H1 (cell line): ENCODE data around the gene HPCAL4.

ENCODE experiments used
- FOSL1 ChIP-seq: IDR thresholded peaks from 2 replicates; pipeline ENCODE4 v1.6.1; 2011; ENCODE audit warnings: mild to moderate bottlenecking, low read depth, low read length, moderate library complexity; ENCODE audit not compliant: insufficient read depth
- JUND ChIP-seq: IDR thresholded peaks from 2 replicates; pipeline ENCODE4 v1.6.1; 2011; ENCODE audit warnings: mild to moderate bottlenecking, improper control_type of control experiment, low read length
- MAFK ChIP-seq: IDR thresholded peaks from 2 replicates; pipeline ENCODE4 v1.6.1; 2012; ENCODE audit warnings: low read depth, mild to moderate bottlenecking, improper control_type of control experiment, low read length
- PHF8 ChIP-seq: fragments of 200-600 bp; sonication (generic); conservative IDR thresholded peaks from 2 replicates; pipeline ENCODE4 v1.7.1; 2012; ENCODE audit warnings: low read depth, mild to moderate bottlenecking, inconsistent platforms, low read length, moderate library complexity
- POLR2A ChIP-seq, 2 experiments: IDR thresholded peaks; 1 replicate in 1 of 2; 2 replicates in 1 of 2; pipeline ENCODE4 v1.6.1; 2011; ENCODE audit warnings: low read depth in 2 of 2, low read length in 2 of 2, mild to moderate bottlenecking in 2 of 2; ENCODE audit errors: control extremely low read depth in 1 of 2
- RAD21 ChIP-seq, 2 experiments: IDR thresholded peaks in 1 of 2; conservative IDR thresholded peaks in 1 of 2; 2 replicates each; pipeline ENCODE4 v1.6.1; 2011; ENCODE audit warnings: low read depth in 2 of 2, low read length in 2 of 2, improper control_type of control experiment in 1 of 2, inconsistent platforms in 1 of 2, mild to moderate bottlenecking in 1 of 2, moderate library complexity in 1 of 2
- RBBP5 ChIP-seq: IDR thresholded peaks from 2 replicates; pipeline ENCODE4 v1.7.1; 2012; ENCODE audit warnings: low read depth, mild to moderate bottlenecking, inconsistent platforms, low read length, moderate library complexity, borderline replicate concordance
- SP2 ChIP-seq: IDR thresholded peaks from 2 replicates; pipeline ENCODE4 v1.6.1; 2012; ENCODE audit warnings: mild to moderate bottlenecking, low read length, inconsistent platforms
- TAF1 ChIP-seq: IDR thresholded peaks from 2 replicates; pipeline ENCODE4 v1.6.1; 2011; ENCODE audit warnings: mild to moderate bottlenecking, low read depth, low read length
- TF ChIP-seq, protein P1 (sequence below), 3 experiments: IDR thresholded peaks; 1 replicate in 2 of 3; 2 replicates in 1 of 3; pipeline versions ENCODE4 v1.5.1 to v1.6.1; 2011; ENCODE audit warnings: low read length in 3 of 3, mild to moderate bottlenecking in 3 of 3, inconsistent platforms in 2 of 3, low read depth in 1 of 3, moderate library complexity in 1 of 3; ENCODE audit not compliant: insufficient read depth in 1 of 3; ENCODE audit errors: control extremely low read depth in 1 of 3

DNA sequence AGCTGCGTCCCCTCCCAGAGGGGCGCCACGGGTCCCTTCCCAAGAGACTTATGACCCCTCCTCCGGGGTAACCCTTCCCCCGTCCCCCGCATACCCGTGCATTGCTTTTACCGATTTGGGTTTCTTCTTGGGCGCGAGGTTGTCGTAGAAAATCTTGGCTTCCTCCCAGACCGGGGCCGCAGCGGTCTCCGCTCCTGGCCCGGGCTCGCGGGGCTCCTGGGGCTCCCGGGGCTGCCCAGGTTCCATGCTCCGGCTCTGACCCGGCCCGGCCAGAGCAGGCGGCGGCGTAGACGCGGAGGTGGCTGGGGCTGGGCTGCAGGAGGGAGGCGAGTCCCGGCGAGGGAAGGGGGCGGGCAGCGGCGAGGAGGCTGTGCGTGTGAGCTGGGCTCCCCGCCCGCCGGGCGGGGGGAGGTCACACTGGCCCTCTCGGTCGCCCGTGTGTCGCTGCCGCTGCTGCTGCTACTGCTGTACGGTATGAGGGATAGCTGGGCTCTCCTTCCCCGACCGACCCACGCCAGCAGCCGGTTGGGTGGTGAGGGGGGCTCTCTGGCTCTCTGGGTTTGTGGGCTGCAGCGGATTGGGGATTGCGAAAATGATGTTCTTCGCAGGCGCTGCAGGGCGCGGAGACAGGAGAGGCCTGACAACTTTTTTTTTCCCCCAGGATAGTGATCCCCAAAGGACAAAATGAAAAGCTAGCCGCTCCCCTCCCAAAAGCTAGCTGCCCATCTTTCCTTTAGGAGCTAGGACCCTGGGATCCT, 19.3 kb downstream of the HPCAL4 start, which contains the start of gene NT5C1A:
- TF ChIP-seq RBBP5, result no peak
- TF ChIP-seq FOSL1, result no peak
- no peak for TF ChIP-seq SP2
- no peak for TF ChIP-seq TAF1
- TF ChIP-seq POLR2A (IDR thresholded peaks at IDR 0.05; ENCODE audit: control extremely low read depth in 1 of 2, low read depth in 2 of 2, low read length in 2 of 2), result no peak
- TF ChIP-seq, protein P1, sequence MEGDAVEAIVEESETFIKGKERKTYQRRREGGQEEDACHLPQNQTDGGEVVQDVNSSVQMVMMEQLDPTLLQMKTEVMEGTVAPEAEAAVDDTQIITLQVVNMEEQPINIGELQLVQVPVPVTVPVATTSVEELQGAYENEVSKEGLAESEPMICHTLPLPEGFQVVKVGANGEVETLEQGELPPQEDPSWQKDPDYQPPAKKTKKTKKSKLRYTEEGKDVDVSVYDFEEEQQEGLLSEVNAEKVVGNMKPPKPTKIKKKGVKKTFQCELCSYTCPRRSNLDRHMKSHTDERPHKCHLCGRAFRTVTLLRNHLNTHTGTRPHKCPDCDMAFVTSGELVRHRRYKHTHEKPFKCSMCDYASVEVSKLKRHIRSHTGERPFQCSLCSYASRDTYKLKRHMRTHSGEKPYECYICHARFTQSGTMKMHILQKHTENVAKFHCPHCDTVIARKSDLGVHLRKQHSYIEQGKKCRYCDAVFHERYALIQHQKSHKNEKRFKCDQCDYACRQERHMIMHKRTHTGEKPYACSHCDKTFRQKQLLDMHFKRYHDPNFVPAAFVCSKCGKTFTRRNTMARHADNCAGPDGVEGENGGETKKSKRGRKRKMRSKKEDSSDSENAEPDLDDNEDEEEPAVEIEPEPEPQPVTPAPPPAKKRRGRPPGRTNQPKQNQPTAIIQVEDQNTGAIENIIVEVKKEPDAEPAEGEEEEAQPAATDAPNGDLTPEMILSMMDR (IDR thresholded peaks at IDR 0.05; ENCODE audit: control extremely low read depth in 1 of 3, insufficient read depth in 1 of 3, low read depth in 1 of 3, low read length in 3 of 3), result no peak
- no peak for TF ChIP-seq JUND
- TF ChIP-seq RAD21 (IDR thresholded peaks at IDR 0.05 in 1 of 2, conservative IDR thresholded peaks at IDR 0.05 in 1 of 2; ENCODE audit: low read depth in 2 of 2, low read length in 2 of 2), result no peak
- TF ChIP-seq PHF8, result no peak
- TF ChIP-seq MAFK, result no peak
